Stomach (tissue), 9 donors: ENCODE results near the gene GPS1. TPM values are rescaled to one million over a fixed set of nuclear protein-coding genes. Genes with fewer than 3 reads are reported as not detected.

Experiments used
- DNase-seq, 2 donors: peaks; one replicate each; pipeline versions ENCODE4 v3.0.0 to v3.0.0-alpha.2; 2013 to 2019
- H3K27ac ChIP-seq, 5 donors: fragments of 200-600 bp in 4 of 5; sonication (generic) in 4 of 5; one replicate each; pipeline ENCODE4 v1.5.1; 2013 to 2019; ENCODE audit warnings: mild to moderate bottlenecking in 1 of 5, moderate library complexity in 1 of 5
- H3K27me3 ChIP-seq, 3 donors: fragments of 200-600 bp; sonication (generic); one replicate each; pipeline ENCODE4 v1.5.1; 2017 to 2019; ENCODE audit warnings: mixed run types in 1 of 3
- H3K36me3 ChIP-seq, 4 donors: fragments of 200-600 bp; sonication (generic); 1 replicate in 3 of 4; 2 replicates in 1 of 4; pipeline ENCODE4 v1.5.1; 2016 to 2019
- H3K4me1 ChIP-seq, 4 donors: fragments of 200-600 bp; sonication (generic); one replicate each; pipeline ENCODE4 v1.5.1; 2016 to 2019
- H3K4me3 ChIP-seq, 4 donors: fragments of 200-600 bp; sonication (generic) in 3 of 4; one replicate each; pipeline ENCODE4 v1.5.1; 2016 to 2019; ENCODE audit warnings: mild to moderate bottlenecking in 1 of 4
- H3K9me3 ChIP-seq, 4 donors: fragments of 200-600 bp; sonication (generic); one replicate each; pipeline ENCODE4 v1.5.1; 2016 to 2019
- EP300 ChIP-seq: sonication (generic); formaldehyde crosslinking; IDR thresholded peaks from one replicate; pipeline ENCODE4 v1.6.1; 2017; ENCODE audit warnings: antibody characterized with exemption
- POLR2A ChIP-seq, 4 donors: fragments of 450-650 bp; IDR thresholded peaks; one replicate each; pipeline ENCODE4 v1.6.1; 2016; ENCODE audit warnings: antibody characterized with exemption in 4 of 4, control low read depth in 2 of 4, mild to moderate bottlenecking in 1 of 4, moderate library complexity in 1 of 4
- POLR2AphosphoS5 ChIP-seq, 3 donors: sonication (generic); formaldehyde crosslinking; IDR thresholded peaks; one replicate each; pipeline ENCODE4 v1.6.1; 2016; ENCODE audit warnings: antibody characterized with exemption in 3 of 3
- WGBS, 5 donors: extraction: QIAGEN DNeasy Blood & Tissue Kit in 3 of 5; methylation state at CpG; one replicate each; pipeline versions ENCODE4 v1.1.5 to v1.1.7; 2013 to 2018; 5-methylcytosine and 5-hydroxymethylcytosine counted together
- intact Hi-C: fragments of 100-400 bp; cut with DNase I; formaldehyde crosslinking; loops from one replicate; pipeline ENCODE4 v1.15.1; 2023; ENCODE audit warnings: low total_unique reads
- polyA plus RNA-seq, 3 donors: library from polyadenylated mRNA; stranded (reverse); fragments of 200-250 nt; gene quantifications; one replicate each; pipeline ENCODE4 v1.2.3, GENCODE V29; 2013
- total RNA-seq, 5 donors: library from RNA; depleted of rRNA; stranded (reverse); fragments of >200 nt; gene quantifications; one replicate each; pipeline versions ENCODE4 v1.1.0 to v1.2.3, GENCODE V29; 2014 to 2016
- TF ChIP-seq, protein P1 (sequence below), 7 experiments: fragments of 450-650 bp in 4 of 7; fragments of 200-600 bp in 3 of 7; sonication (generic) in 3 of 7; IDR thresholded peaks; one replicate each; pipeline ENCODE4 v1.5.1; 2016 to 2019; ENCODE audit warnings: antibody characterized with exemption in 7 of 7, control low read depth in 2 of 7, mild to moderate bottlenecking in 1 of 7
- donor health status: healthy with polysubstance abuse.
- donor health status: Bipolar disorder and iron deficiency.
- donor health status: healthy.

Gene GPS1
- total and polyA plus RNA-seq, 8 donors: 28.0 to 329 (median 101) TPM

DNA sequence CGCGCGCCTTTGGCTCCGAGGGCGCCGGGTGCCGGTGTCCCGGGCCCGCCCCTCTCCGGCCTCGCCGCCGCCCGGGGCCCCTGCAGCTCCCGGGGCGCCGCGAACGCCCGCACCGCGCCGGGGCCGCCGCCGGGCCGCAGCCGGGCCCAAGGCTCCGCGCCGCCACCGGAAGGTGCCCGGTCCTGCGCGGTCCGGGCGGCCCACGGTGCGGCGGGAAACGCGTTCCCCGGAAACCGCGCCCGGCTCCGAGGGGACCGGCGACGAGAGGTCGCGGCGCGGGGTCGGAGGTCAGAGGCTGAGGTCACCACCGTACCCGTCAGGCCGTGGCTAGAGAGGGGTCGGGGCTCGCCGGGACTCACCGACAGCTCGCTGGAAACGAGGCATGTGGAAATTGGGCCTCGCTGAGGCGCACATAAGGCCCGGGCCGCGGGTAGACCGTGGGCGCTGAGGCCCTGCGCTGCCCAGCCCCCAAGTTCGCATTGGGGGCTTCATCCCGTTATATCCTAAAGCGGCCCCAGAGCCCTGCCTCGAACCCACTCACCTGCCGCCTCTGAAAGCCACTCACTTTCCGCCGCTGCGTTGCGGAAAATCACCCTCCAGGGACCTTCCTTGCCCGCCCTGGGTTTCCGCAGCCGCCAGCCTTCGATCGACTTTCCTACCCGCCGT lies 14.1 kb downstream of the GPS1 start, which contains the start of gene DUS1L:
Gene DUS1L (minus strand): TSS at position 167 of the 666 bp plus-strand sequence. CDS start 745 bp downstream, outside the sequence.
- WGBS, 5 donors: 10 to 18% (median 14%) methylated on average over 45 to 88 of the region's 88 CpGs
- Histone ChIP-seq H3K4me3 (peak within 1 kb of the TSS; percentile 79 to 98 (median 96)), H3K9me3 (no peaks in the 10 kb centered on the region), H3K27me3 (no peaks in the 10 kb centered on the region), H3K4me1 (peaks cover 25 to 36% (median 34%) of the 10 kb centered on the region in 4 donors), H3K36me3 (peaks cover 22 to 36% (median 35%) of the 10 kb centered on the region in 4 donors), H3K27ac (peak within 1 kb of the TSS; percentile 78 to 89 (median 87))
- peak; percentile 71 to 81 for DNase-seq
- TF ChIP-seq POLR2AphosphoS5 (IDR thresholded peaks at IDR 0.05) (peak in 2 of 3 donors; percentile 78 to 87), EP300 (peak; percentile 9)
- TF ChIP-seq, protein P1, sequence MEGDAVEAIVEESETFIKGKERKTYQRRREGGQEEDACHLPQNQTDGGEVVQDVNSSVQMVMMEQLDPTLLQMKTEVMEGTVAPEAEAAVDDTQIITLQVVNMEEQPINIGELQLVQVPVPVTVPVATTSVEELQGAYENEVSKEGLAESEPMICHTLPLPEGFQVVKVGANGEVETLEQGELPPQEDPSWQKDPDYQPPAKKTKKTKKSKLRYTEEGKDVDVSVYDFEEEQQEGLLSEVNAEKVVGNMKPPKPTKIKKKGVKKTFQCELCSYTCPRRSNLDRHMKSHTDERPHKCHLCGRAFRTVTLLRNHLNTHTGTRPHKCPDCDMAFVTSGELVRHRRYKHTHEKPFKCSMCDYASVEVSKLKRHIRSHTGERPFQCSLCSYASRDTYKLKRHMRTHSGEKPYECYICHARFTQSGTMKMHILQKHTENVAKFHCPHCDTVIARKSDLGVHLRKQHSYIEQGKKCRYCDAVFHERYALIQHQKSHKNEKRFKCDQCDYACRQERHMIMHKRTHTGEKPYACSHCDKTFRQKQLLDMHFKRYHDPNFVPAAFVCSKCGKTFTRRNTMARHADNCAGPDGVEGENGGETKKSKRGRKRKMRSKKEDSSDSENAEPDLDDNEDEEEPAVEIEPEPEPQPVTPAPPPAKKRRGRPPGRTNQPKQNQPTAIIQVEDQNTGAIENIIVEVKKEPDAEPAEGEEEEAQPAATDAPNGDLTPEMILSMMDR (IDR thresholded peaks at IDR 0.05): no peak
- intact Hi-C loops: no loop called here

DNA sequence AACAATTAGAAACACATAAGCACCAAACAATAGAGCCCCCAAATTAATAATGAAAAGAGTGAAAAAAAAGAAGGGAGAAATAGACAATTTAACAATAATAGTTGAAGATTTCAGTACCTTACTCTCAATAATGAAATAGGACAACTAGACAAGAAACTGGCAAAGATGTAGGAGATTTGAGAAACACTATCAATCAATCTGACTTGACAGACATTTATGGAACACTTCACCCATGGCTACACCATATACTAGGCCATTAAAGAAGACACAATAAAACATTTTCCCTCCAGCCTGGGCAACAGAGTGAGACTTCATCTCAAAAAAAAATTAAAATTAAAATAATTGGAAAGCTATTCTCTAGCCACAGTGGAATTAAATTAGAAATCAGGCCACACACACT lies 18.9 kb downstream of the GPS1 start:
- Histone ChIP-seq H3K4me3 (no peak overlapping the region), H3K36me3 (no peaks in the 10 kb centered on the region), H3K27me3 (no peaks in the 10 kb centered on the region), H3K9me3 (no peaks in the 10 kb centered on the region), H3K4me1 (peaks cover 9 to 12% (median 9%) of the 10 kb centered on the region in 4 donors), H3K27ac (no peak overlapping the region)
- no peak for TF ChIP-seq POLR2AphosphoS5 (IDR thresholded peaks at IDR 0.05)
- no peak for TF ChIP-seq EP300
- TF ChIP-seq, protein P1 (IDR thresholded peaks at IDR 0.05): no peak
- no peak for TF ChIP-seq POLR2A (IDR thresholded peaks at IDR 0.05)
- intact Hi-C loops: no loop called here
- no peak for DNase-seq

DNA sequence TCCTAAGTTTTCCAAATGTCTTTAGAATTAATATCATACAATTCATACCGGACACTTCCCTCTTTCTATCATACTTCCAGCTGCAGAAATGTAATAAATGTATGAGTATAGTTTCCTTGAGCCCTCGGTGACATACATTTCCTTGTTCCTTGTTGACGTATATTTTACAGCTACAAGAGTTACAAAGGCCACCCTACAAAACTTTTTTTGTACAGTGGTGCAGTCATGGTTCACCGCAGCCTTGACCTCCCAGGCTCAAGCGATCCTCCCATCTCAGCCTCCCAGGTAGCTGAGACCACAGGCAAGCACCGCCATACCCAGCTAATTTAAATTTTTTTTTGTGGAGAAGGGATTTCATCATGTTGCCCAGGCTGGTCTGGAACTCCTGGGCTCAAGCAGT lies 21.1 kb downstream of the GPS1 start:
- H3K4me1 ChIP-seq: no peaks in the 10 kb centered on the region
- no peaks in the 10 kb centered on the region for H3K27me3 ChIP-seq
- WGBS, 5 donors: 66 to 80% (median 75%) methylated on average over 6 of the region's 6 CpGs
- H3K36me3 ChIP-seq: peaks cover 0 to 3% (median under 1%) of the 10 kb centered on the region in 4 donors
- TF ChIP-seq POLR2A (IDR thresholded peaks at IDR 0.05) (no peak), POLR2AphosphoS5 (IDR thresholded peaks at IDR 0.05) (no peak)
- no peak for DNase-seq
- intact Hi-C loops: no loop called here
- no peak overlapping the region for H3K27ac ChIP-seq
- no peak overlapping the region for H3K4me3 ChIP-seq
- H3K9me3 ChIP-seq: no peaks in the 10 kb centered on the region

DNA sequence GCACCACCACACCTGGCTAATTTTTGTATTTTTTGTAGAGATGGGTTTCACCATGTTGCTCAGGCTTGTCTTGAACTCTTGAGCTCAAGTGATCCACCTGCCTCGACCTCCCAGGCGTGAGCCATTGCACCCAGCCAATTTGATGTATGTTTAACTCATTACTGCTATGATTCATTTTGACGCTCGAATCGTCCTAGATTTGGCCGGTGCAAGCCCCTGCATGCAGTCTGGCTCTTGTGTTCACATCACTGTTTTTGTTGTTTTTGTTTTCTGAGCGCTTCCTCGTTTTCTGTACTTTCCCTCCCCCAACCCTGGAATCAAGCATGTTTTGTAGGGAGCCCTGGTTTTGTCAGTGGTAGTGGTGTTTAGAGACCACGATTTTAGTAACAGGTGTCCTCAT lies 21.7 kb downstream of the GPS1 start:
- TF ChIP-seq, protein P1 (IDR thresholded peaks at IDR 0.05): no peak
- TF ChIP-seq POLR2A (IDR thresholded peaks at IDR 0.05) (no peak), POLR2AphosphoS5 (IDR thresholded peaks at IDR 0.05) (no peak), EP300 (no peak)
- no peak overlapping the region for H3K27ac ChIP-seq
- intact Hi-C loops: no loop called here
- no peak overlapping the region for H3K4me3 ChIP-seq
- no peaks in the 10 kb centered on the region for H3K9me3 ChIP-seq
- peaks cover 0 to 9% (median 7%) of the 10 kb centered on the region in 4 donors for H3K36me3 ChIP-seq
- 80 to 86% (median 84%) methylated on average over 9 of the region's 9 CpGs for WGBS, 5 donors
- no peaks in the 10 kb centered on the region for H3K4me1 ChIP-seq
- no peaks in the 10 kb centered on the region for H3K27me3 ChIP-seq
- no peak for DNase-seq
